DOHH2 (cell line): ENCODE measurements around the gene CERS6.

Source experiments
- H3F3A ChIP-seq: fragments of 200-600 bp; sonication (generic), shearing (Covaris generic); 2 replicates; pipeline ENCODE4 v1.6.0; 2016; ENCODE audit warnings: antibody characterized with exemption, mild to moderate bottlenecking; ENCODE audit not compliant: control insufficient read depth, insufficient read depth
- H3K27ac ChIP-seq: fragments of 200-600 bp; sonication (generic); 2 replicates; pipeline ENCODE4 v1.5.1; 2014; ENCODE audit warnings: low read depth, mild to moderate bottlenecking, low read length, moderate library complexity
- H3K27me3 ChIP-seq: fragments of 200-600 bp; sonication (generic); 2 replicates; pipeline ENCODE4 v1.6.1; 2014; ENCODE audit warnings: mild to moderate bottlenecking, low read length, mixed read lengths; ENCODE audit not compliant: control insufficient read depth
- H3K36me3 ChIP-seq: fragments of 200-600 bp; sonication (generic); 2 replicates; pipeline ENCODE4 v1.6.1; 2014; ENCODE audit warnings: mild to moderate bottlenecking, low read length, moderate library complexity, mixed read lengths; ENCODE audit not compliant: control insufficient read depth
- H3K4me1 ChIP-seq: fragments of 200-600 bp; sonication (generic); 2 replicates; pipeline ENCODE4 v1.6.1; 2014; ENCODE audit warnings: mild to moderate bottlenecking, low read length, mixed read lengths; ENCODE audit not compliant: control insufficient read depth
- H3K4me2 ChIP-seq: fragments of 200-600 bp; sonication (generic); 2 replicates; pipeline ENCODE4 v1.6.0; 2014; ENCODE audit warnings: mild to moderate bottlenecking, low read length, moderate library complexity
- H3K4me3 ChIP-seq: fragments of 200-600 bp; sonication (generic); 2 replicates; pipeline ENCODE4 v1.5.1; 2014; ENCODE audit warnings: mild to moderate bottlenecking, low read length, mixed read lengths
- H3K79me2 ChIP-seq: fragments of 200-600 bp; sonication (generic); 2 replicates; pipeline ENCODE4 v1.6.1; 2014; ENCODE audit warnings: mild to moderate bottlenecking, low read length, mixed read lengths; ENCODE audit not compliant: control insufficient read depth
- H3K9me2 ChIP-seq: fragments of 200-600 bp; sonication (generic); replicated peaks from 2 replicates; pipeline ENCODE4 v1.6.1; 2014; ENCODE audit warnings: mild to moderate bottlenecking, low read length, mixed read lengths; ENCODE audit not compliant: control insufficient read depth
- H3K9me3 ChIP-seq: fragments of 200-600 bp; sonication (generic); 2 replicates; pipeline ENCODE4 v1.6.1; 2014; ENCODE audit warnings: antibody characterized with exemption, low read length, mixed read lengths; ENCODE audit not compliant: control insufficient read depth, insufficient read depth
- H4K20me1 ChIP-seq: fragments of 200-600 bp; sonication (generic); 2 replicates; pipeline ENCODE4 v1.6.0; 2014; ENCODE audit warnings: low read depth, mild to moderate bottlenecking, antibody characterized with exemption, low read length, moderate library complexity; ENCODE audit not compliant: control insufficient read depth, insufficient read depth
- CTCF ChIP-seq: fragments of 200-600 bp; sonication (generic); IDR thresholded peaks from one replicate; pipeline ENCODE4 v1.5.1; 2014; ENCODE audit warnings: antibody characterized with exemption, mild to moderate bottlenecking, low read depth, low read length; ENCODE audit not compliant: poor library complexity, severe bottlenecking
- EZH2phosphoT487 ChIP-seq: fragments of 200-600 bp; sonication (generic); IDR thresholded peaks from 2 replicates; pipeline ENCODE4 v1.6.1; 2017; ENCODE audit warnings: borderline replicate concordance, mild to moderate bottlenecking, antibody characterized with exemption, low read length, moderate library complexity, mixed read lengths

The CERS6 gene

GRCh38 chr2:168567836-168568235 is 111.8 kb downstream of the CERS6 start:
- Histone ChIP-seq H3F3A (no peaks in the 10 kb centered on the region), H4K20me1 (no peaks in the 10 kb centered on the region), H3K4me2 (no peak overlapping the region), H3K9me3 (no peaks in the 10 kb centered on the region), H3K36me3 (no peaks in the 10 kb centered on the region), H3K27ac (no peak overlapping the region), H3K9me2 (no peaks in the 10 kb centered on the region), H3K27me3 (no peaks in the 10 kb centered on the region), H3K4me1 (no peaks in the 10 kb centered on the region), H3K4me3 (no peak overlapping the region), H3K79me2 (no peaks in the 10 kb centered on the region)
- no peak for TF ChIP-seq CTCF
- no peak for TF ChIP-seq EZH2phosphoT487

- TF ChIP-seq CTCF, result no peak
- no peak for TF ChIP-seq EZH2phosphoT487
- no peak overlapping the region for H3K4me3 ChIP-seq
- H3K4me1 ChIP-seq, result no peaks in the 10 kb centered on the region
- H3K36me3 ChIP-seq, result no peaks in the 10 kb centered on the region
- no peaks in the 10 kb centered on the region for H4K20me1 ChIP-seq
- H3K9me3 ChIP-seq, result no peaks in the 10 kb centered on the region
- no peaks in the 10 kb centered on the region for H3F3A ChIP-seq
- H3K79me2 ChIP-seq, result no peaks in the 10 kb centered on the region
- H3K27ac ChIP-seq, result no peak overlapping the region
- H3K4me2 ChIP-seq, result no peak overlapping the region
- no peaks in the 10 kb centered on the region for H3K9me2 ChIP-seq
- H3K27me3 ChIP-seq, result no peaks in the 10 kb centered on the region
Observed at GRCh38 chr2:168568476-168569267, 112.6 kb downstream of the CERS6 start.

GRCh38 chr2:168571061-168571460 is 115.0 kb downstream of the CERS6 start:
- H4K20me1 ChIP-seq, result no peaks in the 10 kb centered on the region
- no peaks in the 10 kb centered on the region for H3K9me2 ChIP-seq
- H3K9me3 ChIP-seq, result no peaks in the 10 kb centered on the region
- no peak overlapping the region for H3K4me2 ChIP-seq
- no peak overlapping the region for H3K4me3 ChIP-seq
- no peaks in the 10 kb centered on the region for H3K36me3 ChIP-seq
- no peaks in the 10 kb centered on the region for H3F3A ChIP-seq
- H3K27ac ChIP-seq, result no peak overlapping the region
- H3K27me3 ChIP-seq, result no peaks in the 10 kb centered on the region
- TF ChIP-seq CTCF, result no peak
- no peaks in the 10 kb centered on the region for H3K79me2 ChIP-seq
- H3K4me1 ChIP-seq, result no peaks in the 10 kb centered on the region
